WTC11 (cell line): ENCODE measurements around the gene DAZAP2.

ENCODE experiments used
- ESRRA ChIP-seq: sonication (generic); formaldehyde crosslinking; IDR thresholded peaks from 2 replicates; pipeline ENCODE4 v1.8.1; 2022; ENCODE audit warnings: mild to moderate bottlenecking, missing genetic modification reagents, borderline replicate concordance
- TF ChIP-seq, protein P1 (sequence below): fragments of 200-600 bp; IDR thresholded peaks from 2 replicates; pipeline ENCODE4 v1.8.0; 2022; ENCODE audit warnings: antibody characterized with exemption
- TF ChIP-seq, protein P2 (sequence below): sonication (generic); formaldehyde crosslinking; IDR thresholded peaks from 2 replicates; pipeline ENCODE4 v1.8.0; 2023; ENCODE audit warnings: mild to moderate bottlenecking, missing genetic modification reagents
- TF ChIP-seq, protein P3 (sequence below): sonication (generic); formaldehyde crosslinking; IDR thresholded peaks from 2 replicates; pipeline ENCODE4 v1.8.1; 2022; ENCODE audit warnings: missing genetic modification reagents, borderline replicate concordance

DNA sequence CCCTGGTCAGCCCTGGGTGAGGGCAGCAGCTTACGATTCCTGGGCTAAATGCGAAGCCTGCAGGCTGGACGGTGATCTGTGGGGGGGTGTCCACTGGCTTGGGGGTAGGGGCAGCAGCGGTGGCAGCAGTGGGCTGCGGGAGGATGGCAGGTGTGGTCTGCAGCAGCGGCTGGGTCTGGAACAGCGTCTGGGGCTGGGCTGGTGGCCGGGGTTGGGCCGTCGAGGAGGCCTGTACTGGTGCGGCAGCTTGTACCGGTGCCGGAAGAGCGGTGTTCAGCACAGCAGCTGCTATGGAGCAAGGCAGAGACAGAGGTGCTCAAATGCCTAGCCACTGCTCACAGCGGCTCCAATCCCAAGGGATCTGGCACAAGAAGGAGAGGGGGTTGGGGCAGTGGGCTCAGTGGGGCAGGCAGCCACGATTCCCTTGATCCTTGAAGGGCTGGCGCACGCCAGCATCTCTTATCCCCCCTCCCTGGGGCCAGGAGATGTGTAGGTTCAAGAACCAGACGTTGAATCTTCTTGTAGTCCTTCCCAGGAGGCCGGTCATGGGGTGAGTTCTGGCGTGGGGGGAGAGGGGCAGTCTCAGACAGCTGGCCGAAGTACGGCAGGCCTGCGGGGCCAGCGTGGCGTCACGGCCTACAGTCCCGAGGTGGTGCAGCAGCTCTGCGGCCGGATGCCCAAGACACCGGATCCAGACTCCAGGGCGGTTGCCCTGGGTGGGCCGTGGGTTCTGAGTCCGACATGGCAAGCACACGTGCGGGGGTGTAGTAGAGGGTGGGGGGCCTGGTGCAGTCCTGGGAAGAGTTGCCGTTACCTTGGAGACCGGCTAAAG is 40.7 kb upstream of the DAZAP2 start:
- TF ChIP-seq, protein P1, sequence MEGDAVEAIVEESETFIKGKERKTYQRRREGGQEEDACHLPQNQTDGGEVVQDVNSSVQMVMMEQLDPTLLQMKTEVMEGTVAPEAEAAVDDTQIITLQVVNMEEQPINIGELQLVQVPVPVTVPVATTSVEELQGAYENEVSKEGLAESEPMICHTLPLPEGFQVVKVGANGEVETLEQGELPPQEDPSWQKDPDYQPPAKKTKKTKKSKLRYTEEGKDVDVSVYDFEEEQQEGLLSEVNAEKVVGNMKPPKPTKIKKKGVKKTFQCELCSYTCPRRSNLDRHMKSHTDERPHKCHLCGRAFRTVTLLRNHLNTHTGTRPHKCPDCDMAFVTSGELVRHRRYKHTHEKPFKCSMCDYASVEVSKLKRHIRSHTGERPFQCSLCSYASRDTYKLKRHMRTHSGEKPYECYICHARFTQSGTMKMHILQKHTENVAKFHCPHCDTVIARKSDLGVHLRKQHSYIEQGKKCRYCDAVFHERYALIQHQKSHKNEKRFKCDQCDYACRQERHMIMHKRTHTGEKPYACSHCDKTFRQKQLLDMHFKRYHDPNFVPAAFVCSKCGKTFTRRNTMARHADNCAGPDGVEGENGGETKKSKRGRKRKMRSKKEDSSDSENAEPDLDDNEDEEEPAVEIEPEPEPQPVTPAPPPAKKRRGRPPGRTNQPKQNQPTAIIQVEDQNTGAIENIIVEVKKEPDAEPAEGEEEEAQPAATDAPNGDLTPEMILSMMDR = no peak
- TF ChIP-seq, protein P2, sequence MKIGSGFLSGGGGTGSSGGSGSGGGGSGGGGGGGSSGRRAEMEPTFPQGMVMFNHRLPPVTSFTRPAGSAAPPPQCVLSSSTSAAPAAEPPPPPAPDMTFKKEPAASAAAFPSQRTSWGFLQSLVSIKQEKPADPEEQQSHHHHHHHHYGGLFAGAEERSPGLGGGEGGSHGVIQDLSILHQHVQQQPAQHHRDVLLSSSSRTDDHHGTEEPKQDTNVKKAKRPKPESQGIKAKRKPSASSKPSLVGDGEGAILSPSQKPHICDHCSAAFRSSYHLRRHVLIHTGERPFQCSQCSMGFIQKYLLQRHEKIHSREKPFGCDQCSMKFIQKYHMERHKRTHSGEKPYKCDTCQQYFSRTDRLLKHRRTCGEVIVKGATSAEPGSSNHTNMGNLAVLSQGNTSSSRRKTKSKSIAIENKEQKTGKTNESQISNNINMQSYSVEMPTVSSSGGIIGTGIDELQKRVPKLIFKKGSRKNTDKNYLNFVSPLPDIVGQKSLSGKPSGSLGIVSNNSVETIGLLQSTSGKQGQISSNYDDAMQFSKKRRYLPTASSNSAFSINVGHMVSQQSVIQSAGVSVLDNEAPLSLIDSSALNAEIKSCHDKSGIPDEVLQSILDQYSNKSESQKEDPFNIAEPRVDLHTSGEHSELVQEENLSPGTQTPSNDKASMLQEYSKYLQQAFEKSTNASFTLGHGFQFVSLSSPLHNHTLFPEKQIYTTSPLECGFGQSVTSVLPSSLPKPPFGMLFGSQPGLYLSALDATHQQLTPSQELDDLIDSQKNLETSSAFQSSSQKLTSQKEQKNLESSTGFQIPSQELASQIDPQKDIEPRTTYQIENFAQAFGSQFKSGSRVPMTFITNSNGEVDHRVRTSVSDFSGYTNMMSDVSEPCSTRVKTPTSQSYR = no peak
- TF ChIP-seq, protein P3, sequence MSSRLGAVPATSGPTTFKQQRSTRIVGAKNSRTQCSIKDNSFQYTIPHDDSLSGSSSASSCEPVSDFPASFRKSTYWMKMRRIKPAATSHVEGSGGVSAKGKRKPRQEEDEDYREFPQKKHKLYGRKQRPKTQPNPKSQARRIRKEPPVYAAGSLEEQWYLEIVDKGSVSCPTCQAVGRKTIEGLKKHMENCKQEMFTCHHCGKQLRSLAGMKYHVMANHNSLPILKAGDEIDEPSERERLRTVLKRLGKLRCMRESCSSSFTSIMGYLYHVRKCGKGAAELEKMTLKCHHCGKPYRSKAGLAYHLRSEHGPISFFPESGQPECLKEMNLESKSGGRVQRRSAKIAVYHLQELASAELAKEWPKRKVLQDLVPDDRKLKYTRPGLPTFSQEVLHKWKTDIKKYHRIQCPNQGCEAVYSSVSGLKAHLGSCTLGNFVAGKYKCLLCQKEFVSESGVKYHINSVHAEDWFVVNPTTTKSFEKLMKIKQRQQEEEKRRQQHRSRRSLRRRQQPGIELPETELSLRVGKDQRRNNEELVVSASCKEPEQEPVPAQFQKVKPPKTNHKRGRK (CRISPR knock-in tag) = no peak
- TF ChIP-seq ESRRA (CRISPR knock-in tag) = no peak
